Neural cell (in vitro differentiated cells): ENCODE results near the gene ZNF462. TPM values are rescaled to one million over a fixed set of nuclear protein-coding genes. Genes with fewer than 3 reads are reported as not detected.
"Not testable (repeated sequence)": the region's sequence is repeated elsewhere in the genome, so short reads cannot be mapped to it uniquely, and the experiment has no call there.

Experiments
- H2AFZ ChIP-seq: fragments of 200-600, 300-800 bp; sonication (generic), shearing (Covaris generic); 2 replicates; pipeline ENCODE4 v1.6.0; 2014; ENCODE audit warnings: low read depth, mild to moderate bottlenecking, antibody characterized with exemption, low read length, moderate library complexity
- H3F3A ChIP-seq: fragments of 200-600 bp; shearing (Covaris generic); 2 replicates; pipeline ENCODE4 v1.6.1; 2016; ENCODE audit warnings: mild to moderate bottlenecking, moderate library complexity, mixed read lengths, antibody characterized with exemption, low read length; ENCODE audit not compliant: insufficient read depth, poor library complexity, severe bottlenecking
- H3K27ac ChIP-seq: fragments of 200-600, 300-800 bp; sonication (generic), shearing (Covaris generic); 2 replicates; pipeline ENCODE4 v1.5.1; 2014; ENCODE audit warnings: mild to moderate bottlenecking, low read length, moderate library complexity
- H3K27me3 ChIP-seq: fragments of 300-800, 200-600 bp; sonication (generic), shearing (Covaris generic); 2 replicates; pipeline ENCODE4 v1.6.0; 2014; ENCODE audit warnings: mild to moderate bottlenecking, low read depth, low read length, moderate library complexity; ENCODE audit not compliant: insufficient read depth
- H3K36me3 ChIP-seq: fragments of 300-800, 200-600 bp; sonication (generic), shearing (Covaris generic); 2 replicates; pipeline ENCODE4 v1.5.1; 2014; ENCODE audit warnings: mild to moderate bottlenecking, antibody characterized with exemption, low read length, moderate library complexity; ENCODE audit not compliant: insufficient read depth
- H3K4me2 ChIP-seq: fragments of 300-800, 200-600 bp; sonication (generic), shearing (Covaris generic); 2 replicates; pipeline ENCODE4 v1.6.0; 2014; ENCODE audit warnings: mild to moderate bottlenecking, low read length
- H3K4me3 ChIP-seq: fragments of 300-800, 200-600 bp; sonication (generic), shearing (Covaris generic); 2 replicates; pipeline ENCODE4 v1.5.1; 2014; ENCODE audit warnings: mild to moderate bottlenecking, low read length, moderate library complexity
- H3K79me2 ChIP-seq: fragments of 200-600 bp; shearing (Covaris generic); replicated peaks from 2 replicates; pipeline ENCODE4 v1.6.0; 2014; ENCODE audit warnings: mild to moderate bottlenecking, low read length, moderate library complexity; ENCODE audit not compliant: insufficient read depth
- H3K9ac ChIP-seq: fragments of 300-800, 200-600 bp; sonication (generic), shearing (Covaris generic); 2 replicates; pipeline ENCODE4 v1.6.1; 2016; ENCODE audit warnings: mild to moderate bottlenecking, low read length, mixed read lengths
- H3K9me2 ChIP-seq: fragments of 200-600 bp; shearing (Covaris generic); 2 replicates; pipeline ENCODE4 v1.6.1; 2016; ENCODE audit warnings: mild to moderate bottlenecking, low read length, mixed read lengths; ENCODE audit not compliant: insufficient read depth
- H3K9me3 ChIP-seq: fragments of 200-600, 300-800 bp; sonication (generic), shearing (Covaris generic); 2 replicates; pipeline ENCODE4 v1.6.1; 2016; ENCODE audit warnings: mild to moderate bottlenecking, mixed run types, low read length, moderate library complexity, mixed read lengths
- H4K20me1 ChIP-seq: fragments of 200-600 bp; shearing (Covaris generic); 2 replicates; pipeline ENCODE4 v1.6.1; 2016; ENCODE audit warnings: mild to moderate bottlenecking, mixed run types; ENCODE audit not compliant: insufficient read depth
- CTCF ChIP-seq: fragments of 450-650 bp; IDR thresholded peaks from 2 replicates; pipeline ENCODE4 v1.5.1; 2014; ENCODE audit warnings: antibody characterized with exemption, mild to moderate bottlenecking, moderate library complexity; ENCODE audit not compliant: poor library complexity, severe bottlenecking
- EP300 ChIP-seq: fragments of 450-650 bp; conservative IDR thresholded peaks from 2 replicates; pipeline ENCODE4 v1.6.1; 2014; ENCODE audit warnings: antibody characterized with exemption, mild to moderate bottlenecking, moderate library complexity; ENCODE audit not compliant: poor library complexity, severe bottlenecking
- EZH2 ChIP-seq: fragments of 200-600, 300-800 bp; shearing (Covaris generic), sonication (generic); IDR thresholded peaks from 2 replicates; pipeline ENCODE4 v1.6.1; 2014; ENCODE audit warnings: antibody characterized with exemption, low read length, borderline replicate concordance, mild to moderate bottlenecking; ENCODE audit not compliant: insufficient read depth, poor library complexity, severe bottlenecking
- MXI1 ChIP-seq: fragments of 450-650 bp; conservative IDR thresholded peaks from 2 replicates; pipeline ENCODE4 v1.6.1; 2014; ENCODE audit warnings: antibody characterized with exemption, mild to moderate bottlenecking; ENCODE audit not compliant: poor library complexity, severe bottlenecking
- POLR2AphosphoS5 ChIP-seq: IDR thresholded peaks from 2 replicates; pipeline ENCODE4 v1.6.1; 2012
- RAD21 ChIP-seq: fragments of 450-650 bp; conservative IDR thresholded peaks from 2 replicates; pipeline ENCODE4 v1.6.1; 2014; ENCODE audit warnings: antibody characterized with exemption, mild to moderate bottlenecking, moderate library complexity
- REST ChIP-seq: IDR thresholded peaks from 2 replicates; pipeline ENCODE4 v1.6.1; 2012; ENCODE audit warnings: borderline replicate concordance
- SMC3 ChIP-seq: fragments of 450-650 bp; conservative IDR thresholded peaks from 2 replicates; pipeline ENCODE4 v1.6.1; 2014; ENCODE audit warnings: antibody characterized with exemption, mild to moderate bottlenecking, moderate library complexity; ENCODE audit not compliant: poor library complexity
- TAF1 ChIP-seq: IDR thresholded peaks from 2 replicates; pipeline ENCODE4 v1.6.1; 2012; ENCODE audit warnings: low read depth
- polyA plus RNA-seq: library from polyadenylated mRNA; depleted of rRNA; stranded (reverse); fragments of >200 nt; gene quantifications from 2 replicates; pipeline ENCODE4 v1.2.3, GENCODE V29; 2014

ZNF462 gene
- polyA plus RNA-seq, 1 donor from 2014 or later: 9.1 TPM

- Histone ChIP-seq H3K4me2 (no peak overlapping the region), H3K4me3 (no peak overlapping the region), H3K36me3 (no peaks in the 10 kb centered on the region), H3K27ac (no peak overlapping the region), H2AFZ (no peak overlapping the region), H3K9me3 (no peaks in the 10 kb centered on the region), H3K27me3 (no peaks in the 10 kb centered on the region), H3K9me2 (no peaks in the 10 kb centered on the region), H3F3A (no peaks in the 10 kb centered on the region), H3K79me2 (peaks cover 91% of the 10 kb centered on the region), H3K9ac (no peak overlapping the region), H4K20me1 (no peaks in the 10 kb centered on the region)
- no peak for TF ChIP-seq SMC3
- no peak for TF ChIP-seq MXI1
- TF ChIP-seq CTCF: no peak
- TF ChIP-seq POLR2AphosphoS5: no peak
- TF ChIP-seq REST: no peak
- no peak for TF ChIP-seq RAD21
- no peak for TF ChIP-seq EP300
- TF ChIP-seq TAF1: no peak
- no peak for TF ChIP-seq EZH2
Observed at GRCh38 chr9:106897751-106898150, 34.8 kb downstream of the ZNF462 start.

- not testable (repeated sequence) for H3K9me3 ChIP-seq, H3F3A ChIP-seq, H3K36me3 ChIP-seq, H3K27ac ChIP-seq, H3K4me2 ChIP-seq, H3K9ac ChIP-seq, H4K20me1 ChIP-seq, H3K27me3 ChIP-seq, H3K4me3 ChIP-seq, H2AFZ ChIP-seq, H3K9me2 ChIP-seq
- peaks cover 91% of the 10 kb centered on the region for H3K79me2 ChIP-seq
Observed at GRCh38 chr9:106900523-106900922, 37.6 kb downstream of the ZNF462 start.

- Histone ChIP-seq H4K20me1 (no peaks in the 10 kb centered on the region), H3K36me3 (no peaks in the 10 kb centered on the region), H3K4me3 (no peak overlapping the region), H2AFZ (no peak overlapping the region), H3K27me3 (no peaks in the 10 kb centered on the region), H3K79me2 (peaks cover 90% of the 10 kb centered on the region), H3K9me3 (no peaks in the 10 kb centered on the region), H3K27ac (no peak overlapping the region), H3F3A (no peaks in the 10 kb centered on the region), H3K9ac (no peak overlapping the region), H3K9me2 (no peaks in the 10 kb centered on the region), H3K4me2 (no peak overlapping the region)
- no peak for TF ChIP-seq SMC3
- no peak for TF ChIP-seq EZH2
- no peak for TF ChIP-seq REST
- TF ChIP-seq EP300: no peak
- no peak for TF ChIP-seq POLR2AphosphoS5
- TF ChIP-seq MXI1: no peak
- no peak for TF ChIP-seq RAD21
- TF ChIP-seq CTCF: no peak
- TF ChIP-seq TAF1: no peak
Observed at GRCh38 chr9:106906129-106906528, 43.2 kb downstream of the ZNF462 start.
